Kidney epithelial cell (primary cell): ENCODE data around the gene GAS7. TPM values are rescaled to one million over a fixed set of nuclear protein-coding genes. Genes with fewer than 3 reads are reported as not detected.
"Not testable (repeated sequence)": the region's sequence is repeated elsewhere in the genome, so short reads cannot be mapped to it uniquely, and the experiment has no call there.

ENCODE experiments used
- DNase-seq: peaks from one replicate; pipeline ENCODE4 v3.0.0-alpha.2; 2010; ENCODE audit warnings: low read depth
- H3K27me3 ChIP-seq: 2 replicates; pipeline ENCODE4 v1.6.0; 2011; ENCODE audit warnings: low read length; ENCODE audit not compliant: control insufficient read depth, insufficient read depth
- H3K36me3 ChIP-seq: 2 replicates; pipeline ENCODE4 v1.5.1; 2011; ENCODE audit warnings: low read length; ENCODE audit not compliant: control insufficient read depth, insufficient read depth
- H3K4me3 ChIP-seq: 2 replicates; pipeline ENCODE4 v1.5.1; 2011; ENCODE audit warnings: low read depth, mild to moderate bottlenecking, control low read depth, low read length
- total RNA-seq: library from RNA; depleted of rRNA; stranded (reverse); fragments of >200 nt; gene quantifications from 2 replicates; pipeline ENCODE4 v1.2.3, GENCODE V29; 2015
- TF ChIP-seq, protein P1 (sequence below): IDR thresholded peaks from 2 replicates; pipeline ENCODE4 v1.5.1; 2011; ENCODE audit warnings: mild to moderate bottlenecking, moderate library complexity, low read length, control low read depth, inconsistent platforms; ENCODE audit not compliant: insufficient read depth, poor library complexity, severe bottlenecking

GAS7 gene
- total RNA-seq, 1 donor from 2014 or later: 3.6 TPM

DNA sequence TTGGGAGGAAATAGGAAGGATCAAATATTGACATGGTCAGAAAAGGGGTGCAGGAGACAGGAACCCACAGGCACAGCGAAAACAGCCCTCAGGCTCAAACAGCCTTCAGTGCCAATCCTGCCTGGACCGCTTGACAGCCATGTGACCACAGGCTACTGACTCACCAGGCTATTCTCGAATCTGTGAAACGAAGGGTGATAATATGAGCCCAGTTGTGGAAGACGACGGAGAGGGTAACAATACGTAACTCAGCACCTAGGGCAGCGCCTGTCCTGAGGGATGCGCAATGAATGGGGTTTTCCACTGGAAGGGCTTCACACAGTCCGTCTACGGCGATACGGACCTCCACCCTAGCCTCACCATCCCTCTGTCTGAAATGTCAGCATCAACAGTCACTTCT lies 176.0 kb downstream of the GAS7 start:
- no peak overlapping the region for H3K4me3 ChIP-seq
- peaks cover 2% of the 10 kb centered on the region for H3K27me3 ChIP-seq
- no peak for DNase-seq
- no peaks in the 10 kb centered on the region for H3K36me3 ChIP-seq
- TF ChIP-seq, protein P1, sequence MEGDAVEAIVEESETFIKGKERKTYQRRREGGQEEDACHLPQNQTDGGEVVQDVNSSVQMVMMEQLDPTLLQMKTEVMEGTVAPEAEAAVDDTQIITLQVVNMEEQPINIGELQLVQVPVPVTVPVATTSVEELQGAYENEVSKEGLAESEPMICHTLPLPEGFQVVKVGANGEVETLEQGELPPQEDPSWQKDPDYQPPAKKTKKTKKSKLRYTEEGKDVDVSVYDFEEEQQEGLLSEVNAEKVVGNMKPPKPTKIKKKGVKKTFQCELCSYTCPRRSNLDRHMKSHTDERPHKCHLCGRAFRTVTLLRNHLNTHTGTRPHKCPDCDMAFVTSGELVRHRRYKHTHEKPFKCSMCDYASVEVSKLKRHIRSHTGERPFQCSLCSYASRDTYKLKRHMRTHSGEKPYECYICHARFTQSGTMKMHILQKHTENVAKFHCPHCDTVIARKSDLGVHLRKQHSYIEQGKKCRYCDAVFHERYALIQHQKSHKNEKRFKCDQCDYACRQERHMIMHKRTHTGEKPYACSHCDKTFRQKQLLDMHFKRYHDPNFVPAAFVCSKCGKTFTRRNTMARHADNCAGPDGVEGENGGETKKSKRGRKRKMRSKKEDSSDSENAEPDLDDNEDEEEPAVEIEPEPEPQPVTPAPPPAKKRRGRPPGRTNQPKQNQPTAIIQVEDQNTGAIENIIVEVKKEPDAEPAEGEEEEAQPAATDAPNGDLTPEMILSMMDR: no peak

GRCh38 chr17:10021272-10021984 lies 177.0 kb downstream of the GAS7 start:
- peaks cover 2% of the 10 kb centered on the region for H3K27me3 ChIP-seq
- no peak overlapping the region for H3K4me3 ChIP-seq
- no peak for DNase-seq
- TF ChIP-seq, protein P1: no peak
- H3K36me3 ChIP-seq: no peaks in the 10 kb centered on the region

DNA sequence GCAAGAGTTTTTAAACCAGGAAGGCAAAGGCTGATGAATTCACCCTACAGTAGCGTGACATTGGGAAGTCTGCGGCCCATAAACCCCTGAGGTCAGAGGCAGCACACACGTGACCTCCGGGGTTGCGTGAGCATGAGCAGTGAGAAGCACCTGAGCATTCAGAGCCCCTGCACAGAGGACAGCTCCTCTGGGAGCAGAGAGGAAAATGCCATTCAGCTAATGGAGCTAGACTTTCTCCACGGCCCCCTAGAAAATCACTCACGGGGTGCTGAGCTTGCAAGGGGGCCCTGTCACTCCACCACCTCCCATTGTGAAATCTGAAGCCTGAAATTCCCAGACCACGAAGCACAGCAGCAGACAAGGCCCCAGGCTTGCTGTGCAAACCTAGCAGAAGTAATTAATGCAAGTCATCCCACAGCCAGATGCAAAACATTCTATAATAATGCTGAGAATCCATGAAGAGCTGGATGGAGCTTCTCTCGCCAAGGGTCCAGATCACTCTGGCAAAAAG lies 178.4 kb downstream of the GAS7 start:
- no peak overlapping the region for H3K4me3 ChIP-seq
- TF ChIP-seq, protein P1: no peak
- no peak for DNase-seq

DNA sequence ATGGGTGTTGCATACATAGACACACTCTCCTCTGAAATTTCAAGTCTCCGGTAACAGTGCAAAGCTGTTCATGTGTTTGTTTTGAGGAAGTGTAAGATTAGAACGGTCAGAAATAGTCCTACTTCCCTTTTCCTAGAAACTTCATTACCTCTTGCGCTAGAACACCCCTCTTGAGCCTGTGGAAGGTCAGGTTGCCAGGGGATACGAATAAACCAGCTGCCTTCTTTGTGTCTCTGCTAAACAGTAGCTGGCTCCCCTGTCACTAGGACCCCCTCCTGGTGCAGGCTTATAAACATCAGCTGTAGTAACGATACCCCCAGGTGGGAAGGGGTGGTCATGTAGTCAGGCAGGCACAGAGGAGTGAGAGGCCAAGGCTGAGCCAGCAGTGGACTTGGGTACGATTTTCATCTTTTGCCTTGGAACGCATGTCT lies 179.9 kb downstream of the GAS7 start:
- Histone ChIP-seq H3K36me3 (no peaks in the 10 kb centered on the region), H3K4me3 (no peak overlapping the region), H3K27me3 (peaks cover 2% of the 10 kb centered on the region)
- TF ChIP-seq, protein P1: no peak
- DNase-seq: no peak

More for the DNA sequence above, 178.4 kb downstream of the GAS7 start:
- no peaks in the 10 kb centered on the region for H3K36me3 ChIP-seq
- H3K27me3 ChIP-seq: peaks cover 2% of the 10 kb centered on the region

DNA sequence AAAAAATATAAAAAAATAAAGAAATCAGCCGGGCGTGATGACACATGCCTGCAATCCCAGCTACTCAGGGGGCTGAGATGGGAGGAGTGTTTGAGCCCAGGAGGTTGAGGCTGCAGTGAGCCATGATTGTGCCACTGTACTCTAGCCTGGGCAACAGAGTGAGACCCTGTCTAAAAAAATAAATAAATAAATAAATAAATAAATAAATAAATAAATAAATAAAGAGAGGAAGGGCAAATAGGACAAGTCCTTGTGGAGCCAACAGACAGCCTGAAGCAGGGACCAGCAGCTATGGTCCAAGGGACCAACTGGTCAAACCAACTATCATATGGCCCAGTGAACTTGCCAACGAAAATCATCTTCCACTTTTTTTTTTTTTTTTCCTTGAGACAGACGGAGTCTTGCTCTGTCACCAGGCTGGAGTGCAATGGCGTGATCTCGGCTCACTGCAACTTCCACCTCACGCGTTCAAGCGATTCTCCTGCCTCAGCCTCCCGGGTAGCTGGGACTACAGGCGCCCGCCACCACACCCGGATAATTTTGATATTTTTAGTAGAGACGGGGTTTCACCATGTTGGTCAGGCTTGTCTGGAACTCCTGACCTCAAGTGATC lies 181.3 kb downstream of the GAS7 start:
- H3K27me3 ChIP-seq, H3K36me3 ChIP-seq, DNase-seq, H3K4me3 ChIP-seq: not testable (repeated sequence)

- no peak for DNase-seq
Observed at GRCh38 chr17:10013365-10014112, 184.9 kb downstream of the GAS7 start.

More at GRCh38 chr17:10013365-10014112, 184.9 kb downstream of the GAS7 start:
- Histone ChIP-seq H3K4me3 (no peak overlapping the region), H3K27me3 (no peaks in the 10 kb centered on the region), H3K36me3 (no peaks in the 10 kb centered on the region)
- TF ChIP-seq, protein P1: no peak
